Umbilical cord (tissue), 2 donors: ENCODE measurements around the gene MRAP. TPM values are rescaled to one million over a fixed set of nuclear protein-coding genes. Genes with fewer than 3 reads are reported as not detected.
"Not testable (repeated sequence)": the region's sequence is repeated elsewhere in the genome, so short reads cannot be mapped to it uniquely, and the experiment has no call there.

ENCODE experiments used
- DNase-seq: peaks from one replicate; pipeline ENCODE4 v3.0.0-alpha.2; 2015; ENCODE audit warnings: low spot score
- total RNA-seq: library from RNA; depleted of rRNA; stranded (reverse); fragments of >200 nt; gene quantifications from one replicate; pipeline ENCODE4 v1.2.3, GENCODE V29; 2014; ENCODE audit warnings: low replicate concordance; ENCODE audit not compliant: insufficient read depth

Gene MRAP
- total RNA-seq: not detected

GRCh38 chr21:32298658-32299081, at the start of gene MRAP:
Gene MRAP (plus strand): TSS chr21:32298855. CDS start chr21:32298972, 117 bp downstream.
- no peak for DNase-seq

GRCh38 chr21:32249511-32250280, 49.0 kb upstream of the MRAP start:
- DNase-seq: no peak

GRCh38 chr21:32252136-32252535, 46.5 kb upstream of the MRAP start:
- DNase-seq: no peak

GRCh38 chr21:32253215-32253641, 45.4 kb upstream of the MRAP start:
- peak; percentile 87 for DNase-seq

GRCh38 chr21:32256251-32256650, 42.4 kb upstream of the MRAP start:
- no peak for DNase-seq

- DNase-seq: peak; percentile 94
Observed at GRCh38 chr21:32256873-32257620, 41.6 kb upstream of the MRAP start.

- DNase-seq: peak; percentile 88
Observed at GRCh38 chr21:32257962-32258785, 40.5 kb upstream of the MRAP start.

- not testable (repeated sequence) for DNase-seq
Observed at GRCh38 chr21:32258786-32259048, 39.9 kb upstream of the MRAP start.

- DNase-seq: no peak
Observed at GRCh38 chr21:32260130-32260529, 38.5 kb upstream of the MRAP start.

- no peak for DNase-seq
Observed at GRCh38 chr21:32261929-32262328, 36.7 kb upstream of the MRAP start.

GRCh38 chr21:32265321-32265720, 33.3 kb upstream of the MRAP start:
- DNase-seq: not testable (repeated sequence)

GRCh38 chr21:32270748-32271147, 27.9 kb upstream of the MRAP start:
- no peak for DNase-seq

GRCh38 chr21:32276671-32277070, 22.0 kb upstream of the MRAP start:
- DNase-seq: no peak

GRCh38 chr21:32278103-32278502, 20.6 kb upstream of the MRAP start:
- DNase-seq: peak; percentile 8

- DNase-seq: peak; percentile 98
Observed at GRCh38 chr21:32278518-32279376, 19.9 kb upstream of the MRAP start, which contains the start of gene MIS18A. Gene MIS18A (minus strand): TSS chr21:32279049. CDS start chr21:32279014, 35 bp downstream.

- no peak for DNase-seq
Observed at GRCh38 chr21:32279377-32279680, 19.3 kb upstream of the MRAP start.

GRCh38 chr21:32281531-32281930, 17.1 kb upstream of the MRAP start:
- DNase-seq: no peak

- no peak for DNase-seq
Observed at GRCh38 chr21:32282992-32283391, 15.7 kb upstream of the MRAP start.

- DNase-seq: no peak
Observed at GRCh38 chr21:32285476-32285875, 13.2 kb upstream of the MRAP start.

GRCh38 chr21:32297449-32297848, 1.2 kb upstream of the MRAP start:
- no peak for DNase-seq

- no peak for DNase-seq
Observed at GRCh38 chr21:32298148-32298559, 501 bp upstream of the MRAP start.
